Measurements from ENCODE around the gene ZDHHC11B.
"Not testable (repeated sequence)": the region's sequence is repeated elsewhere in the genome, so short reads cannot be mapped to it uniquely, and the experiment has no call there.

Gene ZDHHC11B

GRCh38 chr5:719379-719778, 65.2 kb downstream of the ZDHHC11B start:
- DNase-seq (ENCODE audit: low read depth in 2 of 2, low spot score in 1 of 2): not testable (repeated sequence)

- no peak for DNase-seq (ENCODE audit: low read depth in 2 of 2, low spot score in 1 of 2)
Observed at GRCh38 chr5:717143-717542, 67.4 kb downstream of the ZDHHC11B start.

- not testable (repeated sequence) for DNase-seq (ENCODE audit: low read depth in 2 of 2, low spot score in 1 of 2)
Observed at GRCh38 chr5:716740-717139, 67.8 kb downstream of the ZDHHC11B start.

GRCh38 chr5:715636-716035, 68.9 kb downstream of the ZDHHC11B start:
- not testable (repeated sequence) for DNase-seq (ENCODE audit: low read depth in 2 of 2, low spot score in 1 of 2)

- not testable (repeated sequence) for DNase-seq (ENCODE audit: low read depth in 2 of 2, low spot score in 1 of 2)
Observed at GRCh38 chr5:714215-715118, 70.1 kb downstream of the ZDHHC11B start.

GRCh38 chr5:713686-714085, 70.8 kb downstream of the ZDHHC11B start:
- not testable (repeated sequence) for DNase-seq (ENCODE audit: low read depth in 2 of 2, low spot score in 1 of 2)

GRCh38 chr5:708848-709517, 75.5 kb downstream of the ZDHHC11B start:
- not testable (repeated sequence) for DNase-seq (ENCODE audit: low read depth in 2 of 2, low spot score in 1 of 2)

- DNase-seq (ENCODE audit: low read depth in 2 of 2, low spot score in 1 of 2): not testable (repeated sequence)
Observed at GRCh38 chr5:708374-708773, 76.2 kb downstream of the ZDHHC11B start.

GRCh38 chr5:706127-706526, 78.4 kb downstream of the ZDHHC11B start:
- not testable (repeated sequence) for DNase-seq (ENCODE audit: low read depth in 2 of 2, low spot score in 1 of 2)

- DNase-seq (ENCODE audit: low read depth in 2 of 2, low spot score in 1 of 2): not testable (repeated sequence)
Observed at GRCh38 chr5:696753-697702, 87.5 kb downstream of the ZDHHC11B start.

GRCh38 chr5:696191-696590, 88.3 kb downstream of the ZDHHC11B start:
- not testable (repeated sequence) for DNase-seq (ENCODE audit: low read depth in 2 of 2, low spot score in 1 of 2)

GRCh38 chr5:695475-695874, 89.1 kb downstream of the ZDHHC11B start:
- not testable (repeated sequence) for DNase-seq (ENCODE audit: low read depth in 2 of 2, low spot score in 1 of 2)

GRCh38 chr5:694042-694431, 90.5 kb downstream of the ZDHHC11B start:
- not testable (repeated sequence) for DNase-seq (ENCODE audit: low read depth in 2 of 2, low spot score in 1 of 2)

- peak; percentile 30 to 64 for DNase-seq (ENCODE audit: low read depth in 2 of 2, low spot score in 1 of 2)
Observed at GRCh38 chr5:693271-694041, 91.1 kb downstream of the ZDHHC11B start, which contains the start of gene TPPP. TSS of gene TPPP (minus strand) at chr5:693352. CDS start at chr5:678060, 15,292 bp downstream.

GRCh38 chr5:692529-693041, 91.9 kb downstream of the ZDHHC11B start:
- not testable (repeated sequence) for DNase-seq (ENCODE audit: low read depth in 2 of 2, low spot score in 1 of 2)

- DNase-seq (ENCODE audit: low read depth in 2 of 2, low spot score in 1 of 2): no peak
Observed at GRCh38 chr5:691817-692528, 92.6 kb downstream of the ZDHHC11B start.

- DNase-seq (ENCODE audit: low read depth in 2 of 2, low spot score in 1 of 2): not testable (repeated sequence)
Observed at GRCh38 chr5:691049-691448, 93.5 kb downstream of the ZDHHC11B start.

GRCh38 chr5:690293-690692, 94.2 kb downstream of the ZDHHC11B start:
- not testable (repeated sequence) for DNase-seq (ENCODE audit: low read depth in 2 of 2, low spot score in 1 of 2)

- not testable (repeated sequence) for DNase-seq (ENCODE audit: low read depth in 2 of 2, low spot score in 1 of 2)
Observed at GRCh38 chr5:688348-689010, 96.0 kb downstream of the ZDHHC11B start.

Data from stimulated activated CD8-positive, alpha-beta memory T cell treated with anti-CD3 and anti-CD28 coated beads, Interleukin-4, amount 100 ng/mL, for 1 hour (primary cell).